PFSK-1 (cell line): Measurements from ENCODE around the gene GNG3.

ENCODE experiments used
- FOXP2 ChIP-seq: optimal IDR thresholded peaks from 2 replicates; pipeline ENCODE3; 2011; ENCODE audit warnings: borderline replicate concordance, control low read depth, inconsistent platforms; ENCODE audit not compliant: insufficient read depth; ENCODE audit errors: extremely low read length, extremely low read depth
- POLR2AphosphoS5 ChIP-seq: IDR thresholded peaks from 2 replicates; pipeline ENCODE4 v1.6.1; 2012; ENCODE audit warnings: low read depth, mild to moderate bottlenecking, control low read depth, low read length, moderate library complexity
- REST ChIP-seq, 2 experiments: IDR thresholded peaks; 2 replicates each; pipeline versions ENCODE4 v1.6.1 to v1.8.0; 2011 to 2012; ENCODE audit warnings: low read depth in 2 of 2, low read length in 2 of 2, control low read depth in 1 of 2, inconsistent platforms in 1 of 2, mild to moderate bottlenecking in 1 of 2, moderate library complexity in 1 of 2; ENCODE audit not compliant: insufficient read depth in 1 of 2
- SIN3A ChIP-seq: IDR thresholded peaks from 2 replicates; pipeline ENCODE4 v1.6.1; 2012; ENCODE audit warnings: mild to moderate bottlenecking, low read length, moderate library complexity, borderline replicate concordance; ENCODE audit not compliant: insufficient read depth
- TAF1 ChIP-seq: IDR thresholded peaks from 2 replicates; pipeline ENCODE4 v1.6.1; 2012; ENCODE audit warnings: low read length, control low read depth, borderline replicate concordance; ENCODE audit not compliant: insufficient read depth

The GNG3 gene

GRCh38 chr11:62712861-62713260 lies 5.4 kb downstream of the GNG3 start:
- TF ChIP-seq POLR2AphosphoS5 = 0 out of 2 replicates have a peak, but pooled peaks have one; percentile 2
- no peak for TF ChIP-seq TAF1
- no peak for TF ChIP-seq REST (IDR thresholded peaks at IDR 0.05; ENCODE audit: insufficient read depth in 1 of 2, low read depth in 2 of 2, low read length in 2 of 2)
- TF ChIP-seq SIN3A = no peak

- TF ChIP-seq REST (IDR thresholded peaks at IDR 0.05; ENCODE audit: insufficient read depth in 1 of 2, low read depth in 2 of 2, low read length in 2 of 2) (no peak), POLR2AphosphoS5 (0 out of 2 replicates have a peak, but pooled peaks have one; percentile 49), TAF1 (no peak), FOXP2 (no peak), SIN3A (no peak)
Observed at GRCh38 chr11:62713343-62713742, 5.9 kb downstream of the GNG3 start.

- TF ChIP-seq SIN3A (no peak), TAF1 (no peak), REST (IDR thresholded peaks at IDR 0.05; ENCODE audit: insufficient read depth in 1 of 2, low read depth in 2 of 2, low read length in 2 of 2) (no peak), FOXP2 (no peak), POLR2AphosphoS5 (no peak)
Observed at GRCh38 chr11:62715150-62716130, 8.0 kb downstream of the GNG3 start.

GRCh38 chr11:62716206-62716605 lies 8.7 kb downstream of the GNG3 start:
- TF ChIP-seq POLR2AphosphoS5 = no peak
- TF ChIP-seq SIN3A = no peak
- TF ChIP-seq FOXP2 = no peak
- no peak for TF ChIP-seq REST (IDR thresholded peaks at IDR 0.05; ENCODE audit: insufficient read depth in 1 of 2, low read depth in 2 of 2, low read length in 2 of 2)
- TF ChIP-seq TAF1 = no peak
